GM12878 (cell line): ENCODE measurements around the gene SNX15. TPM values are rescaled to one million over a fixed set of nuclear protein-coding genes. Genes with fewer than 3 reads are reported as not detected.

Experiments
- ATAC-seq: fragments of 200-7000 bp; cut with Tn5 transposase; 3 replicates; pipeline ENCODE4 v1.9.1; 2020; ENCODE audit warnings: mild to moderate bottlenecking, moderate library complexity
- BruUV-seq: library from RNA; stranded (reverse); fragments of 400-500 nt; replicated peaks from 2 replicates; lab custom pipeline; 2021; lab: Mats Ljungman, UMichigan
- CTCF ChIA-PET: fragments of 300-600 bp; sonication (Branson Sonifier 250); formaldehyde crosslinking; extraction: SDS; loops from one replicate; lab custom pipeline; 2021; ENCODE audit warnings: inconsistent platforms; lab: Yijun Ruan, JAX
- POLR2A ChIA-PET: fragments of 350-600 bp; formaldehyde crosslinking; extraction: SDS; loops from one replicate; lab custom pipeline; 2021; ENCODE audit warnings: inconsistent platforms; lab: Charles Lee
- RAD21 ChIA-PET: fragments of 300-600 bp; sonication (Branson Sonifier 250); formaldehyde crosslinking; loops from one replicate; lab custom pipeline; 2023; ENCODE audit warnings: antibody characterized with exemption; ENCODE audit not compliant: unreplicated experiment; lab: Charles Lee
- SMC1A ChIA-PET: fragments of 300-600 bp; sonication (Branson Sonifier 250); formaldehyde crosslinking; loops from one replicate; lab custom pipeline; 2023; ENCODE audit not compliant: unreplicated experiment, uncharacterized antibody; lab: Charles Lee
- DNase-seq: peaks from one replicate; pipeline ENCODE4 v3.0.0-alpha.2; 2011; ENCODE audit warnings: low read depth, low spot score
- FAIRE-seq: peaks from 3 replicates; lab custom pipeline; 2011; peaks lifted over from hg19 to GRCh38; lab: Jason Lieb, UNC
- H2AFZ ChIP-seq: 2 replicates; pipeline ENCODE4 v1.6.0; 2011; ENCODE audit warnings: low read depth, low read length, control low read depth; ENCODE audit not compliant: control insufficient read depth
- H3K27ac ChIP-seq: 2 replicates; pipeline ENCODE4 v1.5.1; 2011; ENCODE audit warnings: control low read depth; ENCODE audit not compliant: control insufficient read depth, insufficient read depth
- H3K27me3 ChIP-seq, 2 experiments: replicated peaks in 1 of 2; 2 replicates each; pipeline versions ENCODE4 v1.6.0 to v1.6.1; 2011; ENCODE audit warnings: low read length in 1 of 2; ENCODE audit not compliant: control insufficient read depth in 2 of 2, insufficient read depth in 2 of 2
- H3K36me3 ChIP-seq, 2 experiments: 2 replicates each; pipeline ENCODE4 v1.5.1; 2011; ENCODE audit warnings: low read length in 1 of 2; ENCODE audit not compliant: control insufficient read depth in 2 of 2, insufficient read depth in 2 of 2
- H3K4me1 ChIP-seq: 2 replicates; pipeline ENCODE4 v1.6.1; 2011; ENCODE audit warnings: mild to moderate bottlenecking, low read length, moderate library complexity, mixed read lengths; ENCODE audit not compliant: control insufficient read depth, insufficient read depth
- H3K4me2 ChIP-seq: 2 replicates; pipeline ENCODE4 v1.6.0; 2011; ENCODE audit warnings: control low read depth; ENCODE audit not compliant: control insufficient read depth, insufficient read depth
- H3K4me3 ChIP-seq: fragments of 200-600 bp; sonication (generic); 2 replicates; pipeline ENCODE4 v1.5.1; 2016
- H3K79me2 ChIP-seq: 2 replicates; pipeline ENCODE4 v1.6.0; 2011; ENCODE audit warnings: low read length; ENCODE audit not compliant: control insufficient read depth, insufficient read depth
- H3K9ac ChIP-seq: 2 replicates; pipeline ENCODE4 v1.8.0; 2011; ENCODE audit warnings: low read length, control low read depth, mixed read lengths; ENCODE audit not compliant: control insufficient read depth, insufficient read depth
- H3K9me3 ChIP-seq: replicated peaks from 3 replicates; pipeline ENCODE4 v1.5.1; 2011; ENCODE audit warnings: mild to moderate bottlenecking, low read length; ENCODE audit not compliant: control insufficient read depth, insufficient read depth
- H4K20me1 ChIP-seq: 2 replicates; pipeline ENCODE4 v1.6.0; 2011; ENCODE audit not compliant: control insufficient read depth, insufficient read depth
- EGR1 ChIP-seq, 2 experiments: IDR thresholded peaks; 1 replicate in 1 of 2; 2 replicates in 1 of 2; pipeline ENCODE4 v1.6.1; 2011 to 2012; ENCODE audit warnings: low read depth in 2 of 2, low read length in 2 of 2, borderline replicate concordance in 1 of 2, mild to moderate bottlenecking in 1 of 2, moderate library complexity in 1 of 2
- FOXM1 ChIP-seq: IDR thresholded peaks from 2 replicates; pipeline ENCODE4 v1.6.1; 2012; ENCODE audit warnings: low read depth, mild to moderate bottlenecking, inconsistent platforms, low read length, moderate library complexity
- HDAC2 ChIP-seq: fragments of 200-600 bp; sonication (generic); IDR thresholded peaks from 2 replicates; pipeline ENCODE4 v1.6.1; 2017
- HDGF ChIP-seq: fragments of 450-650 bp; IDR thresholded peaks from 2 replicates; pipeline ENCODE4 v1.6.1; 2016; ENCODE audit warnings: antibody characterized with exemption
- IKZF2 ChIP-seq, 2 experiments: fragments of 450-650 bp; IDR thresholded peaks; 2 replicates each; pipeline ENCODE4 v1.6.1; 2017; ENCODE audit warnings: mild to moderate bottlenecking in 2 of 2, moderate library complexity in 2 of 2
- MYC ChIP-seq: IDR thresholded peaks from 2 replicates; pipeline ENCODE4 v1.6.1; 2011; ENCODE audit warnings: mild to moderate bottlenecking, low read length, moderate library complexity, inconsistent platforms; ENCODE audit not compliant: insufficient read depth, insufficient replicate concordance, insufficient read length, severe bottlenecking
- POLR2A ChIP-seq: IDR thresholded peaks from 2 replicates; pipeline ENCODE4 v1.6.1; 2011; ENCODE audit warnings: low read depth, mild to moderate bottlenecking, low read length
- RELA ChIP-seq: fragments of 450-650 bp; IDR thresholded peaks from 2 replicates; pipeline ENCODE4 v1.8.0; 2014; ENCODE audit warnings: borderline replicate concordance; ENCODE audit not compliant: partially characterized antibody
- RUNX3 ChIP-seq: IDR thresholded peaks from 2 replicates; pipeline ENCODE4 v1.6.1; 2012; ENCODE audit warnings: low read length, inconsistent platforms
- SP1 ChIP-seq: IDR thresholded peaks from one replicate; pipeline ENCODE4 v1.6.1; 2011; ENCODE audit warnings: low read depth, low read length
- SREBF1 ChIP-seq: IDR thresholded peaks from 2 replicates; pipeline ENCODE4 v1.6.1; 2012; ENCODE audit warnings: mild to moderate bottlenecking, low read length
- TCF7 ChIP-seq: IDR thresholded peaks from 2 replicates; pipeline ENCODE4 v1.6.1; 2014; ENCODE audit warnings: antibody characterized with exemption, borderline replicate concordance
- ZNF384 ChIP-seq: IDR thresholded peaks from 2 replicates; pipeline ENCODE4 v1.6.1; 2012; ENCODE audit warnings: low read depth, mild to moderate bottlenecking, low read length, improper control_type of control experiment, borderline replicate concordance
- WGBS: methylation state at CpG from one replicate; pipeline ENCODE4 v1.1.6; 2016; ENCODE audit warnings: low lambda C conversion rate; ENCODE audit not compliant: insufficient replicate concordance, insufficient coverage; ENCODE audit errors: missing lambda C conversion rate; 5-methylcytosine and 5-hydroxymethylcytosine counted together
- in situ Hi-C: fragments of 300-500 bp; cut with MboI; formaldehyde crosslinking; loops from 9 replicates; pipeline ENCODE4 v1.14.3; 2018; ENCODE audit warnings: mixed read lengths
- intact Hi-C: fragments of 100-400 bp; cut with micrococcal nuclease; formaldehyde crosslinking; loops from one replicate; pipeline ENCODE4 v1.14.2; 2022; ENCODE audit not compliant: unreplicated experiment
- polyA plus RNA-seq, 11 experiments: library from polyadenylated mRNA; depleted of rRNA in 4 of 11; unstranded in 6 of 11; stranded (reverse) in 5 of 11; fragments of >200 nt; fragmentation: Nextera tagmentation in 4 of 11; fragmentation: Illumina TruSeq in 1 of 11; extraction: Ambion mirVana in 4 of 11; extraction: Trizol in 1 of 11; gene quantifications; 1 replicate in 1 of 11; 2 replicates in 10 of 11; pipeline versions ENCODE4 v1.2.1 to v1.2.3, GENCODE V29; 2011 to 2016; ENCODE audit warnings: inconsistent platforms in 2 of 11, missing spikeins in 2 of 11, low read depth in 1 of 11
- total RNA-seq, 4 experiments: library from RNA; depleted of rRNA in 3 of 4; stranded (reverse); fragments of >200 nt in 3 of 4; fragmentation: Illumina TruSeq in 1 of 4; extraction: Trizol in 1 of 4; gene quantifications; 2 replicates each; pipeline versions ENCODE4 v1.2.1 to v1.2.3, GENCODE V29; 2013 to 2021
- TF ChIP-seq, protein P1 (sequence below): IDR thresholded peaks from 2 replicates; pipeline ENCODE4 v1.6.1; 2012; ENCODE audit warnings: low read length, inconsistent platforms
- TF ChIP-seq, protein P2 (sequence below): fragments of 450-650 bp; IDR thresholded peaks from 2 replicates; pipeline ENCODE4 v1.6.1; 2016; ENCODE audit warnings: mild to moderate bottlenecking, moderate library complexity, borderline replicate concordance
- TF ChIP-seq, protein P3 (sequence below): IDR thresholded peaks from 2 replicates; pipeline ENCODE4 v1.6.1; 2012; ENCODE audit warnings: low read depth, low read length, improper control_type of control experiment
- TF ChIP-seq, protein P4 (sequence below): IDR thresholded peaks from 2 replicates; pipeline ENCODE4 v1.6.1; 2011; ENCODE audit warnings: borderline replicate concordance, low read depth, mild to moderate bottlenecking, moderate library complexity, mixed read lengths, low read length; ENCODE audit not compliant: insufficient read depth; ENCODE audit errors: extremely low read length

SNX15 gene
- total and polyA plus RNA-seq, 10 of the 15 experiments (the other 5 are each of a cell fraction or from before 2014, with no cell fraction given), result 2.4 to 24.0 (median 16.1) TPM

DNA sequence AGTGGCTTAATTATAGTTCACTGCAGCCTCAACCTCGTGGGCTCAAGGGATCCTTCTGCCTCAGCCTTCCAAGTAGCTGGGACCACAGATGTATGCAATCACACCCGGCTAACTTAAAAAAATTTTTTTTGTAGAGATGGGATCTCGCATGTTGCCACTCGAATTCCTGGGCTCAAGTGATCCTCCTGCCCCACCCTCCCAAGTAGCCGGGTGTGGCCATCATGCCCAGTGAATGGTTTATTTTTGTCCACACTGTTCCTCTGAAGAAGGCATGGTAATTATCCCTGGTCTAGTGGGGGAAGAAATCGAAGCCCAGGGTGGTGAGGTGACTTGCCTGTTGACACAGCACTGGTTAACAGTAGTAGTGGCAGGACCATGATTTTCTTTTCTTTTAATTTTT is 15.7 kb downstream of the SNX15 start:
- no peak for FAIRE-seq
- Histone ChIP-seq H4K20me1 (no peaks in the 10 kb centered on the region), H3K79me2 (peaks cover 5% of the 10 kb centered on the region), H3K27ac (no peak overlapping the region), H3K36me3 (peaks cover 0 to 5% of the 10 kb centered on the region in 2 experiments; a peak in 3 of 4 replicates), H3K9ac (no peak overlapping the region), H3K27me3 (no peaks in the 10 kb centered on the region), H3K4me3 (no peak overlapping the region; the same call in 1 of the 2 replicates), H3K4me2 (peak overlapping the region; percentile 76), H3K4me1 (peaks cover 20% of the 10 kb centered on the region), H3K9me3 (no peaks in the 10 kb centered on the region), H2AFZ (no peak overlapping the region)
- ChIA-PET POLR2A (interaction anchor here (1.0 to 1.1 kb wide), 2 partner anchors 10 to 468 kb away, joined by 3 to 5 read pairs; no protein-coding TSS in a partner anchor), CTCF (interaction anchor here (0.9 to 3.3 kb wide), 3 partner anchors 15 to 68 kb away, joined by 3 to 9 read pairs (median 4); partner anchors contain the start of genes ARL2 and TM7SF2), RAD21 (interaction anchor here (0.9 to 2.2 kb wide), 2 partner anchors 29 to 34 kb away, joined by 3 to 7 read pairs; no protein-coding TSS in a partner anchor), SMC1A (no interaction called here)
- DNase-seq, result no peak
- in situ Hi-C loops, result no loop called here
- intact Hi-C loops, result loop anchor here (5.0 kb wide), 1 partner anchor 34 kb away; no protein-coding TSS in a partner anchor
- 99% methylated on average over 6 of the region's 6 CpGs for WGBS
- BruUV-seq, result no TSS peak
- no peak for ATAC-seq
- TF ChIP-seq ZNF384 (no peak), RELA (no peak), MYC (no peak), FOXM1 (no peak), TCF7 (no peak), POLR2A (no peak), HDAC2 (no peak), SREBF1 (no peak), RUNX3 (no peak), EGR1 (IDR thresholded peaks at IDR 0.05; ENCODE audit: borderline replicate concordance in 1 of 2, low read depth in 2 of 2, low read length in 2 of 2) (no peak), SP1 (no peak), IKZF2 (IDR thresholded peaks at IDR 0.05) (no peak), HDGF (no peak)
- TF ChIP-seq, protein P1, sequence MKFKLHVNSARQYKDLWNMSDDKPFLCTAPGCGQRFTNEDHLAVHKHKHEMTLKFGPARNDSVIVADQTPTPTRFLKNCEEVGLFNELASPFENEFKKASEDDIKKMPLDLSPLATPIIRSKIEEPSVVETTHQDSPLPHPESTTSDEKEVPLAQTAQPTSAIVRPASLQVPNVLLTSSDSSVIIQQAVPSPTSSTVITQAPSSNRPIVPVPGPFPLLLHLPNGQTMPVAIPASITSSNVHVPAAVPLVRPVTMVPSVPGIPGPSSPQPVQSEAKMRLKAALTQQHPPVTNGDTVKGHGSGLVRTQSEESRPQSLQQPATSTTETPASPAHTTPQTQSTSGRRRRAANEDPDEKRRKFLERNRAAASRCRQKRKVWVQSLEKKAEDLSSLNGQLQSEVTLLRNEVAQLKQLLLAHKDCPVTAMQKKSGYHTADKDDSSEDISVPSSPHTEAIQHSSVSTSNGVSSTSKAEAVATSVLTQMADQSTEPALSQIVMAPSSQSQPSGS, result no peak
- TF ChIP-seq, protein P2, sequence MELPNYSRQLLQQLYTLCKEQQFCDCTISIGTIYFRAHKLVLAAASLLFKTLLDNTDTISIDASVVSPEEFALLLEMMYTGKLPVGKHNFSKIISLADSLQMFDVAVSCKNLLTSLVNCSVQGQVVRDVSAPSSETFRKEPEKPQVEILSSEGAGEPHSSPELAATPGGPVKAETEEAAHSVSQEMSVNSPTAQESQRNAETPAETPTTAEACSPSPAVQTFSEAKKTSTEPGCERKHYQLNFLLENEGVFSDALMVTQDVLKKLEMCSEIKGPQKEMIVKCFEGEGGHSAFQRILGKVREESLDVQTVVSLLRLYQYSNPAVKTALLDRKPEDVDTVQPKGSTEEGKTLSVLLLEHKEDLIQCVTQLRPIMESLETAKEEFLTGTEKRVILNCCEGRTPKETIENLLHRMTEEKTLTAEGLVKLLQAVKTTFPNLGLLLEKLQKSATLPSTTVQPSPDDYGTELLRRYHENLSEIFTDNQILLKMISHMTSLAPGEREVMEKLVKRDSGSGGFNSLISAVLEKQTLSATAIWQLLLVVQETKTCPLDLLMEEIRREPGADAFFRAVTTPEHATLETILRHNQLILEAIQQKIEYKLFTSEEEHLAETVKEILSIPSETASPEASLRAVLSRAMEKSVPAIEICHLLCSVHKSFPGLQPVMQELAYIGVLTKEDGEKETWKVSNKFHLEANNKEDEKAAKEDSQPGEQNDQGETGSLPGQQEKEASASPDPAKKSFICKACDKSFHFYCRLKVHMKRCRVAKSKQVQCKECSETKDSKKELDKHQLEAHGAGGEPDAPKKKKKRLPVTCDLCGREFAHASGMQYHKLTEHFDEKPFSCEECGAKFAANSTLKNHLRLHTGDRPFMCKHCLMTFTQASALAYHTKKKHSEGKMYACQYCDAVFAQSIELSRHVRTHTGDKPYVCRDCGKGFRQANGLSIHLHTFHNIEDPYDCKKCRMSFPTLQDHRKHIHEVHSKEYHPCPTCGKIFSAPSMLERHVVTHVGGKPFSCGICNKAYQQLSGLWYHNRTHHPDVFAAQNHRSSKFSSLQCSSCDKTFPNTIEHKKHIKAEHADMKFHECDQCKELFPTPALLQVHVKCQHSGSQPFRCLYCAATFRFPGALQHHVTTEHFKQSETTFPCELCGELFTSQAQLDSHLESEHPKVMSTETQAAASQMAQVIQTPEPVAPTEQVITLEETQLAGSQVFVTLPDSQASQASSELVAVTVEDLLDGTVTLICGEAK, result no peak
- TF ChIP-seq, protein P3, sequence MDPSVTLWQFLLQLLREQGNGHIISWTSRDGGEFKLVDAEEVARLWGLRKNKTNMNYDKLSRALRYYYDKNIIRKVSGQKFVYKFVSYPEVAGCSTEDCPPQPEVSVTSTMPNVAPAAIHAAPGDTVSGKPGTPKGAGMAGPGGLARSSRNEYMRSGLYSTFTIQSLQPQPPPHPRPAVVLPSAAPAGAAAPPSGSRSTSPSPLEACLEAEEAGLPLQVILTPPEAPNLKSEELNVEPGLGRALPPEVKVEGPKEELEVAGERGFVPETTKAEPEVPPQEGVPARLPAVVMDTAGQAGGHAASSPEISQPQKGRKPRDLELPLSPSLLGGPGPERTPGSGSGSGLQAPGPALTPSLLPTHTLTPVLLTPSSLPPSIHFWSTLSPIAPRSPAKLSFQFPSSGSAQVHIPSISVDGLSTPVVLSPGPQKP, result no peak
- TF ChIP-seq, protein P4, sequence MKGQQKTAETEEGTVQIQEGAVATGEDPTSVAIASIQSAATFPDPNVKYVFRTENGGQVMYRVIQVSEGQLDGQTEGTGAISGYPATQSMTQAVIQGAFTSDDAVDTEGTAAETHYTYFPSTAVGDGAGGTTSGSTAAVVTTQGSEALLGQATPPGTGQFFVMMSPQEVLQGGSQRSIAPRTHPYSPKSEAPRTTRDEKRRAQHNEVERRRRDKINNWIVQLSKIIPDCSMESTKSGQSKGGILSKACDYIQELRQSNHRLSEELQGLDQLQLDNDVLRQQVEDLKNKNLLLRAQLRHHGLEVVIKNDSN, result no peak
